Activated CD4-positive, alpha-beta T cell treated with anti-CD3 and anti-CD28 coated beads for 36 hours (primary cell): Measurements from ENCODE around the gene PHF8. TPM values are rescaled to one million over a fixed set of nuclear protein-coding genes. Genes with fewer than 3 reads are reported as not detected.

Experiments used
- ATAC-seq: fragments of 200-7000 bp; cut with Tn5 transposase; one replicate; pipeline ENCODE4 v1.10.0; 2021; ENCODE audit warnings: mild to moderate bottlenecking, moderate library complexity
- CTCF ChIA-PET: fragments of 350-600 bp; sonication (Branson Sonifier 250); formaldehyde crosslinking; loops from one replicate; lab custom pipeline; 2021; ENCODE audit warnings: antibody characterized with exemption; lab: Charles Lee
- POLR2A ChIA-PET: fragments of 350-600 bp; sonication (Branson Sonifier 250); formaldehyde crosslinking; loops from one replicate; lab custom pipeline; 2021; ENCODE audit warnings: antibody characterized with exemption, inconsistent platforms; lab: Charles Lee
- DNase-seq: peaks from one replicate; pipeline ENCODE4 v3.0.0-alpha.2; 2020
- H3K27ac Mint-ChIP-seq: one replicate; pipeline ENCODE4 v1.8.0; 2021; ENCODE audit warnings: mixed read lengths
- H3K27me3 Mint-ChIP-seq: one replicate; pipeline ENCODE4 v1.8.0; 2021; ENCODE audit warnings: mixed read lengths
- H3K36me3 Mint-ChIP-seq: one replicate; pipeline ENCODE4 v1.8.0; 2021; ENCODE audit warnings: low read depth, mixed read lengths
- H3K4me1 Mint-ChIP-seq: one replicate; pipeline ENCODE4 v1.8.0; 2021; ENCODE audit warnings: mixed read lengths
- H3K4me3 Mint-ChIP-seq: one replicate; pipeline ENCODE4 v1.8.0; 2021; ENCODE audit warnings: mild to moderate bottlenecking, moderate library complexity, mixed read lengths
- H3K9me3 Mint-ChIP-seq: one replicate; pipeline ENCODE4 v1.8.0; 2021; ENCODE audit warnings: low read depth, mixed read lengths
- intact Hi-C, 2 experiments: fragments of 100-400 bp; cut with DNase I in 1 of 2; cut with micrococcal nuclease in 1 of 2; formaldehyde crosslinking; loops; one replicate each; pipeline versions ENCODE4 v1.14.2 to v1.15.1; 2022 to 2024; cut with DNase I, micrococcal nuclease
- total RNA-seq, 2 experiments: library from RNA; stranded (reverse); gene quantifications; one replicate each; pipeline ENCODE4 v1.2.3, GENCODE V29; 2021

PHF8 gene
- 10 to 100 TPM; 47.4 to 47.8 TPM for total RNA-seq

DNA sequence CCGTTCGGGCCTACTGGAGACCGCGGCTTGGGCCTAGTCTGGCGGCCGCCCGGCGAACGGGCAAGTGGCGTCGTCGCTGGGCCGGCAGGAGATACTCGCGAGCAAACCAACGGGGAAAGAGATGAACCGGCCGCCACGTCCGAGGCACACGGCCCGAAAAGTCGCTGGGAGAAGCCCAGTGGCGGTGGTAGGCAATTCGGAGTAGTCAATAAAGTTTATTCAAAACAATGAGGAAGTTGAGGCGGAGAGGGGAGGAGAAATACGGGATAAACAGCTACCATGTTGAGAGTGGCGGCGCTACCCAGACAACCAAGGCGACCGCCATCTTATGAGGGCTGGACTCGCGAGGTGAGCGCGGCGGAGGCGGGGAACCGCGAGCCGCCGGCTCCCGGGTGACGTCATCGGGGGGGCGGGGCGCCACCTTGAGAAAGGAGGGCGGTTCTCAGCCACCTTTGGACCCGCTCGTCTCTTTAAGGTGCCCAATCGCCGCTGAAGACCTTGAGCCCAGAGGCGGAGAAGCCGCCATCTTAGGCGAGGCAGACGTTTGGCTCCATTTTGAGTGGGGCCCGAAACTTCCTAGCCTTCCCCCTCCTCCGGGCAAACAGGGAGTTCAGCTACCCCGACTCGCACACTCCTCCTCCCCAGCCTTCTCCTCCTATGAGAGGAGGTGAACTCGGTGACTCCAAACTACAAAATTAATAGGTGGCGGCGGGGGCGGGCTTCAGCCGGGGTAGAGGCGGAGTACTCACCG, at the start of gene PHF8:
PHF8 (minus strand) TSS at position 348 of the 751 bp plus-strand sequence. CDS start 1,745 bp downstream, outside the sequence.
- CTCF ChIA-PET = interaction anchor here (0.7 kb wide), 2 partner anchors 728 to 879 kb away, joined by 3 read pairs; no protein-coding TSS in a partner anchor
- Mint-ChIP-seq H3K27me3 (no peaks in the 10 kb centered on the region), H3K27ac (peak within 1 kb of the TSS; percentile 95), H3K9me3 (no peaks in the 10 kb centered on the region), H3K36me3 (peaks cover 20% of the 10 kb centered on the region), H3K4me1 (peaks cover 24% of the 10 kb centered on the region), H3K4me3 (peak within 1 kb of the TSS; percentile 95)
- intact Hi-C loops = loop anchor here (1.0 to 10.0 kb wide), 16 partner anchors 139 to 1118 kb away; partner anchors contain the start of genes FAM120C (in 2 of the 2), RIBC1 (in 2 of the 2), SMC1A (in 2 of the 2) and APEX2 (in 1 of the 2)
- ATAC-seq (peak; percentile 91), DNase-seq (peak; percentile 96)
- POLR2A ChIA-PET = interaction anchor here (0.6 to 2.6 kb wide), 5 partner anchors 139 to 956 kb away, joined by 3 to 12 read pairs (median 5); partner anchors contain the start of genes APEX2, FAM120C and GNL3L

- Mint-ChIP-seq H3K9me3 (no peaks in the 10 kb centered on the region), H3K4me1 (no peaks in the 10 kb centered on the region), H3K4me3 (no peak overlapping the region), H3K36me3 (no peaks in the 10 kb centered on the region), H3K27me3 (no peaks in the 10 kb centered on the region), H3K27ac (no peak overlapping the region)
- intact Hi-C loops = no loop called here
- no peak for DNase-seq
- no peak for ATAC-seq
- CTCF ChIA-PET = no interaction called here
- POLR2A ChIA-PET = no interaction called here
These were observed 49.3 kb upstream of the PHF8 start for GRCh38 chrX:54093571-54093970.

DNA sequence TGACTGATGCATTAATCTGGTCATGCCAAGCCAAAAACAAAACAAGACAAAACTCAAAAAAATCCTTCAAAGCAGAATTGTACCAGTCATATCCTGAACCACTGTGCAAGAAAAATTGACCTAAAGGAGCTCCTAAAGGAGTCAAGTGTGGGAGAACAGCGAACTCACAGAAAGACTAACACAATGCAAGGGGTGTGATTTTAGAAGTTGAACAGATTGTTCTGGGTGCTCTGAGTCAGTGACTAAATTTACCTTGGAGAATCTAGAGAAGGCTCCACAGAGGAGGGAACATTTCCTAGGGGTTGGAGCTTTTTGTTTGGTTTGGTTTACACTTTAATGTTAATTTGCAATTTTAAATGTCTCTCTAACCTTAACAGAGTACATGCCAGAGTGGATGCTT, 48.9 kb upstream of the PHF8 start:
- Mint-ChIP-seq H3K4me3 (no peak overlapping the region), H3K27ac (no peak overlapping the region), H3K27me3 (no peaks in the 10 kb centered on the region), H3K36me3 (no peaks in the 10 kb centered on the region), H3K4me1 (no peaks in the 10 kb centered on the region), H3K9me3 (no peaks in the 10 kb centered on the region)
- ChIA-PET CTCF (no interaction called here), POLR2A (no interaction called here)
- DNase-seq (no peak), ATAC-seq (no peak)
- intact Hi-C loops = no loop called here

GRCh38 chrX:54090880-54091279, 46.6 kb upstream of the PHF8 start:
- no peak for ATAC-seq
- intact Hi-C loops = no loop called here
- Mint-ChIP-seq H3K27ac (no peak overlapping the region), H3K4me1 (no peaks in the 10 kb centered on the region), H3K36me3 (no peaks in the 10 kb centered on the region), H3K4me3 (no peak overlapping the region), H3K9me3 (no peaks in the 10 kb centered on the region), H3K27me3 (no peaks in the 10 kb centered on the region)
- CTCF ChIA-PET = interaction anchor here (0.5 to 0.7 kb wide), 2 partner anchors 27 to 421 kb away, joined by 3 read pairs; no protein-coding TSS in a partner anchor
- DNase-seq = no peak
- POLR2A ChIA-PET = no interaction called here

DNA sequence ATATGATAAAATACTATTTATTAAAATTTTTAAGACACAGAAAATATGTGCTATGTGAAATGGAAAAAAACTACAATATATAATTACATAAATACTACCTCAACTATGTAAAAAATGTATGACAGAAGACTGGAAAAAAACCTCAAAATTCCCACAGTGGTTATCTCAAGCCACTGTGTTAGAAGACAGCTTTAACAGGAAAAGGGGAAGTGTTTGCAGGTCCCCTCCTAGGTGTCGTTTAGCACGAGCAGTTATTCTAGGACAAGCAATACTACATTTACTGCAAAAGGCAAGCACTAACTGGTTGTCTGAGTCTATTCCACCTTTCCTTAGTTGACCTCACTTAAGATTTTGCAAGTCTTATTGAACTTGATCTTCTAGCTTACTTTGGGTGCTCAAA, 44.9 kb upstream of the PHF8 start:
- Mint-ChIP-seq H3K4me1 (no peaks in the 10 kb centered on the region), H3K4me3 (no peak overlapping the region), H3K27me3 (no peaks in the 10 kb centered on the region)

DNA sequence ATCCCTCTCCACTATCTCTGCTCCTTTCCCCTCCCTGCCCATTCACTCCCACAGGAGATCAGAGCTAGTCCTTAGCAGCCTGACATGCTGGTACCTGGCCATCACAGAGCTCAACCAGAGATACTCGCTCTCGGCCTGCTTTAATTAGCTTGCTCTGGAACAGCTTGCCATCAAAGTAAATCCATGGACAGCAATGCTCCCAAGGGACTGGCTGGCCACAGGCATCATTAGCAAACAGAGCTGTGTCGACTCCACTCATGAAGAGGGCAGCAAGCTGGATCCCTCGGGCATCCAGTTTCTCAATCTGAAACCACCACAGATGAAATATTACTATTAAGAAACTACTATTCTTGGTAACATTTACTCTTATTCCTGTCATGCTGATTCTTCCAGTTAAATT, 43.4 kb upstream of the PHF8 start:
- CTCF ChIA-PET = interaction anchor here (0.5 kb wide), 1 partner anchor 403 kb away, joined by 3 read pairs; no protein-coding TSS in a partner anchor
- Mint-ChIP-seq H3K4me1 (no peaks in the 10 kb centered on the region), H3K27me3 (no peaks in the 10 kb centered on the region), H3K36me3 (peaks cover 2% of the 10 kb centered on the region), H3K9me3 (no peaks in the 10 kb centered on the region), H3K27ac (no peak overlapping the region), H3K4me3 (no peak overlapping the region)
- ATAC-seq (no peak), DNase-seq (no peak)
- intact Hi-C loops = no loop called here
- POLR2A ChIA-PET = no interaction called here

More for the DNA sequence above, 44.9 kb upstream of the PHF8 start:
- Mint-ChIP-seq H3K27ac (no peak overlapping the region), H3K9me3 (no peaks in the 10 kb centered on the region), H3K36me3 (peaks cover 2% of the 10 kb centered on the region)
- DNase-seq (no peak), ATAC-seq (no peak)
- ChIA-PET CTCF (no interaction called here), POLR2A (no interaction called here)
- intact Hi-C loops = no loop called here

- Mint-ChIP-seq H3K36me3 (peaks cover 2% of the 10 kb centered on the region), H3K27ac (no peak overlapping the region), H3K27me3 (no peaks in the 10 kb centered on the region), H3K4me1 (no peaks in the 10 kb centered on the region), H3K4me3 (no peak overlapping the region), H3K9me3 (no peaks in the 10 kb centered on the region)
- intact Hi-C loops = no loop called here
- ChIA-PET POLR2A (interaction anchor here (0.7 kb wide), 1 partner anchor 143 kb away, joined by 8 read pairs; no protein-coding TSS in a partner anchor), CTCF (no interaction called here)
- DNase-seq (no peak), ATAC-seq (no peak)
These were observed 41.4 kb upstream of the PHF8 start for GRCh38 chrX:54085666-54086065.

DNA sequence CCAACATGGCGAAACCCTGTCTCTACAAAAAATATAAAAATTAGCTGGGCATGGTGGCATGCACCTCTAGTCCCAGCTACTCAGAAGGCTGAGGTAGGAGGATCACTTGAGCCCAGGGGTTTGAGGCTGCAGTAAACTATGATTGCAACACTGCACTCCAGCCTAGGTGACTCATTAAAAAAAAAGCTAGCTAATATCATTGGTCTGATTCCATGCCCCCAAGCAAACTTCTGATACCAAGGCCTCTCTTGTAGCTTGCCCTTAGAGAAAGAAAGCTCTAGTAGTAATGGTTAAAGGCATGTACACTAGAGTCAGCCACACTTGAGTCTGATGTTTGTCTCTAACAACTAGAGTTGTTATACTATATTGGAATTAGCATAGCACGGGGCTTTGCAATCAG, 32.6 kb upstream of the PHF8 start:
- Mint-ChIP-seq H3K27ac (no peak overlapping the region), H3K4me1 (no peaks in the 10 kb centered on the region), H3K4me3 (no peak overlapping the region), H3K27me3 (no peaks in the 10 kb centered on the region), H3K36me3 (peaks cover 3% of the 10 kb centered on the region), H3K9me3 (no peaks in the 10 kb centered on the region)
- ChIA-PET POLR2A (interaction anchor here (0.6 kb wide), 1 partner anchor 18 kb away, joined by 6 read pairs; no protein-coding TSS in a partner anchor), CTCF (interaction anchor here (0.8 kb wide), 1 partner anchor 168 kb away, joined by 3 read pairs; no protein-coding TSS in a partner anchor)
- intact Hi-C loops = no loop called here
- no peak for DNase-seq
- ATAC-seq = no peak

DNA sequence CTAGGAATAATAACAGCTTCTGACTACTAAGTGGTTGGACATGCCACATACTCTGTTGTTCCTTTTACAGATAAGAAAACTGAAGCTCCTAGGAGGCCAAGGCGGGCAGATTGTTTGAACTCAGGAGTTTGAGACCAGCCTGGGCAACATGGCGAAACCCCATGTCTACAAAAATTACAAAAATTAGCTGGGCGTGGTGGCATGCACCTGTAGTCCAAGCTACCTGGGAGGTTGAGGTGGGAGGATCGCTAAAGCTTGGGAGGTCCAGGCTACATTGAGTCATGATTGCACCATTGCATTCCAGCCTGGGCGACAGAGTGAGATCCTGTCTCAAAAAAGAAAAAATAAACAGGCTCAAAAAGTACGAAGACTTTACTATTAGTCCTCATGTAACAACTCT, 30.6 kb upstream of the PHF8 start:
- ChIA-PET CTCF (interaction anchor here (0.9 kb wide), 1 partner anchor 8 kb away, joined by 3 read pairs; no protein-coding TSS in a partner anchor), POLR2A (no interaction called here)
- peaks cover 3% of the 10 kb centered on the region for H3K36me3 Mint-ChIP-seq
- DNase-seq = no peak
- no peak overlapping the region for H3K27ac Mint-ChIP-seq
- H3K4me1 Mint-ChIP-seq = no peaks in the 10 kb centered on the region
- H3K9me3 Mint-ChIP-seq = no peaks in the 10 kb centered on the region
- H3K4me3 Mint-ChIP-seq = no peak overlapping the region
- no peaks in the 10 kb centered on the region for H3K27me3 Mint-ChIP-seq
- ATAC-seq = no peak
- intact Hi-C loops = no loop called here

DNA sequence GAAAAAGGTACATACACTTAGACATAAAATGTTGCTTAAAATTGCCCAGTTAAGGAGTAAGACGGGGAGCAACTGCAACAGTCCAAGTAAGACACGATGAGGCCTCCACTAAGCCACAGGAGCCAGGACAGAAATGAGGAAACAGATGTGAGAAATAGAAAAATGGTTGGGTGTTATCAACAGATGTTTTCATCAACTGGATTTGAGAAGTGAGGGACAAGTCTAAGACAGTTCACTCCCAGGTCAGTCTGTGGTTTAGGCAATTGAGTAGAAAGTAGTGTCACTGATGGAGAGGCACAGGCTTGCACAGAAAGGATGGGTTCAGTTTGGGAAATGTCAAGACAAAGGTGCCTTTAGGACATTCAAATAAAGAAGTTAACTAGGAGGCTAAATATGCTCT, 23.5 kb upstream of the PHF8 start:
- Mint-ChIP-seq H3K27ac (no peak overlapping the region), H3K4me1 (no peaks in the 10 kb centered on the region), H3K36me3 (no peaks in the 10 kb centered on the region), H3K4me3 (no peak overlapping the region), H3K9me3 (no peaks in the 10 kb centered on the region), H3K27me3 (no peaks in the 10 kb centered on the region)
- no peak for ATAC-seq
- intact Hi-C loops = no loop called here
- no peak for DNase-seq
- POLR2A ChIA-PET = no interaction called here
- CTCF ChIA-PET = no interaction called here

DNA sequence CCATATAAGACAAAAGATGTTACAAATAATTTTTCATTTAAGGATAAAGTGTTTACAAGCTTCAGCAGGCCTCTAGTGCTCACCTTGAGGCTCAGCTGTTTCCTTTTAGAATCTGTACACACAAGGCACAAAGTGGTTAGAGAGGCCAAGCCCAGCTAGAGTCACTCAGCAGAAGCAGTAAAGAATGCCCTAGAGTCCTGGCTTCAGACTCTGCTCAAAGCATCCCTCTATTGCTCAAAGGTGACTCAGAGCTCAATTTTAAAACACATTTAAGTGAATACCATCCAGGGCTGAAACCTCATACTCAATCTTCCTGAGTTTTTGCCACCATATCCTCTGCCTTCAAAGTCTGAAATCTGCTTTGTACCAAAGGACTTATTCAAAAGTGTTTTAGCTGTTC, 22.6 kb upstream of the PHF8 start:
- Mint-ChIP-seq H3K36me3 (no peaks in the 10 kb centered on the region), H3K27ac (no peak overlapping the region), H3K4me3 (no peak overlapping the region), H3K4me1 (no peaks in the 10 kb centered on the region), H3K9me3 (no peaks in the 10 kb centered on the region), H3K27me3 (no peaks in the 10 kb centered on the region)
- intact Hi-C loops = no loop called here
- ChIA-PET POLR2A (no interaction called here), CTCF (interaction anchor here (0.9 kb wide), 1 partner anchor 8 kb away, joined by 3 read pairs; no protein-coding TSS in a partner anchor)
- ATAC-seq (no peak), DNase-seq (no peak)

GRCh38 chrX:54064564-54064963, 20.3 kb upstream of the PHF8 start:
- Mint-ChIP-seq H3K4me3 (no peak overlapping the region), H3K27ac (no peak overlapping the region), H3K36me3 (no peaks in the 10 kb centered on the region), H3K4me1 (no peaks in the 10 kb centered on the region), H3K9me3 (no peaks in the 10 kb centered on the region), H3K27me3 (no peaks in the 10 kb centered on the region)
- intact Hi-C loops = no loop called here
- POLR2A ChIA-PET = no interaction called here
- DNase-seq = no peak
- CTCF ChIA-PET = no interaction called here
- no peak for ATAC-seq
